BLaER1 (cell line): ENCODE data around the gene PFDN6.

Source experiments
- H3K27ac ChIP-seq: shearing (Covaris generic); formaldehyde crosslinking; 2 replicates; pipeline ENCODE4 v1.8.1; 2022
- H3K27me3 ChIP-seq: shearing (Covaris generic); formaldehyde crosslinking; 2 replicates; pipeline ENCODE4 v1.8.1; 2022
- H3K36me3 ChIP-seq: shearing (Covaris generic); formaldehyde crosslinking; 2 replicates; pipeline ENCODE4 v1.8.1; 2022
- H3K4me1 ChIP-seq: shearing (Covaris generic); formaldehyde crosslinking; 2 replicates; pipeline ENCODE4 v1.8.1; 2022
- H3K4me2 ChIP-seq: shearing (Covaris generic); formaldehyde crosslinking; 2 replicates; pipeline ENCODE4 v1.8.1; 2022
- H3K4me3 ChIP-seq: shearing (Covaris generic); formaldehyde crosslinking; 2 replicates; pipeline ENCODE4 v1.8.1; 2022
- H3K9ac ChIP-seq: shearing (Covaris generic); formaldehyde crosslinking; 2 replicates; pipeline ENCODE4 v1.8.1; 2022
- H3K9me3 ChIP-seq: shearing (Covaris generic); formaldehyde crosslinking; 2 replicates; pipeline ENCODE4 v1.8.1; 2022
- H4K20me1 ChIP-seq: shearing (Covaris generic); formaldehyde crosslinking; 2 replicates; pipeline ENCODE4 v1.8.1; 2022
- Cebpa-rat ChIP-seq: shearing (Covaris generic); IDR thresholded peaks from 2 replicates; pipeline ENCODE4 v1.8.1; 2022

The PFDN6 gene

DNA sequence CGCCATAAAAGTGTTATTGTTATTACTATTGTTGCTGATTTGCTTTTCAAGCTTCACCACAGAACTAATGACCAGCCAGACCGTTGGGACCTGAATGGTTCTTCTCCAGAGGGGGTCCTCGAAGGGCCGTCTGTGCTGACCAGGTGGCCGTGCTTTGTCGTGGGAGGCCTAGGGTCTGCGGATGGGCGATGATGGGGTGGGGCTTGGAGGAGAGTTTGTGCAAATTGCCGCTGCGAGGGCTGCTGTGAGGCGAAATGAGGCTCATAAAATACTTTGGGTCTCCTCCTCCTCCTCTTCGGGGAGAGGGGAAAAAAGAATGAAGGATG lies 34.2 kb downstream of the PFDN6 start:
- H3K4me2 ChIP-seq = peak overlapping the region; percentile 91
- H3K27me3 ChIP-seq = no peaks in the 10 kb centered on the region
- H4K20me1 ChIP-seq = peaks cover 36% of the 10 kb centered on the region
- peak overlapping the region; percentile 90 for H3K27ac ChIP-seq
- H3K36me3 ChIP-seq = peaks cover 27% of the 10 kb centered on the region
- H3K4me1 ChIP-seq = peaks cover 48% of the 10 kb centered on the region
- H3K9me3 ChIP-seq = no peaks in the 10 kb centered on the region
- no peak for TF ChIP-seq Cebpa-rat
- H3K9ac ChIP-seq = peak overlapping the region; percentile 92
- peak overlapping the region; percentile 84 for H3K4me3 ChIP-seq

DNA sequence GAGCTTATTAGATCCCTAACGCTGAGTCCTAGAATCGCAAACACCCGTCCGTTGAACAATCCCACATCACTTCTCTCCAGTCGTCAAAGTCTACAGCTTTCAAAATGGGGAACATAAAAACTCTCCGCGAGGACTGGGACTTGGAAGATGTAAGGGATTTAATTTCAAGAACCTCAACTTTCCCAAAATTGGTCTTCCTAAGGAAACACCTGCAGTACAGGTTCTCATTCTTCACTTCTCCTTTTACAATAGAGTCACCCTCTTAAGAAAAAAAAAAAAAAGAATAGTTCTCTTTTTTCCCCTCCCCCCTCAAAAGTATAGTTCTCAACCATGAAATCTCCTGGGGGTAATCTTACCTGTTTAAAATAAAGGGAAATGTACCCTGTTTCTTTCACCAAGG lies 34.7 kb downstream of the PFDN6 start:
- Histone ChIP-seq H3K4me2 (peak overlapping the region; percentile 91), H3K27ac (peak overlapping the region; percentile 90), H3K4me3 (peak overlapping the region; percentile 84), H3K27me3 (no peaks in the 10 kb centered on the region), H3K36me3 (peaks cover 22% of the 10 kb centered on the region), H4K20me1 (peaks cover 31% of the 10 kb centered on the region), H3K4me1 (peaks cover 43% of the 10 kb centered on the region), H3K9me3 (no peaks in the 10 kb centered on the region), H3K9ac (peak overlapping the region; percentile 92)
- TF ChIP-seq Cebpa-rat = no peak

DNA sequence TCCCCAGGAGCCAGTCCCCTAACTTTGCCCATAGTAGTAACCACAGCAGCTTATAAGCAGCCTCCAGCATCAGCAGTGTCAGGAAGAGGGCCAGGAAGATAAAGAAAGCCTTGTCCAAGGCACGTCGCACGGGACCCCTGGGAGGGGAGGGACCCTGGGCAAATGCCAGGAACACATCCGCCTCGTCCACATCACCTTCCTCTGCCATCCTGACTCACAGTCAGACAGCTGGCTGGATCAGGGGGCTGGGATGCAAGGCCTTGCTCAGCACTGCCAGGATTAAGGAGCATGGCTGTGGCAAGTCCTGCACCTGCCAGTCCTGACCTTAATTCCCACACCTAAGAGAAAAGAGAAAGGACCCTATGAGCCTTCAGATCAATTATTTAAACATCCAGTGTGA lies 39.7 kb downstream of the PFDN6 start:
- TF ChIP-seq Cebpa-rat = no peak
- no peak overlapping the region for H3K27ac ChIP-seq

DNA sequence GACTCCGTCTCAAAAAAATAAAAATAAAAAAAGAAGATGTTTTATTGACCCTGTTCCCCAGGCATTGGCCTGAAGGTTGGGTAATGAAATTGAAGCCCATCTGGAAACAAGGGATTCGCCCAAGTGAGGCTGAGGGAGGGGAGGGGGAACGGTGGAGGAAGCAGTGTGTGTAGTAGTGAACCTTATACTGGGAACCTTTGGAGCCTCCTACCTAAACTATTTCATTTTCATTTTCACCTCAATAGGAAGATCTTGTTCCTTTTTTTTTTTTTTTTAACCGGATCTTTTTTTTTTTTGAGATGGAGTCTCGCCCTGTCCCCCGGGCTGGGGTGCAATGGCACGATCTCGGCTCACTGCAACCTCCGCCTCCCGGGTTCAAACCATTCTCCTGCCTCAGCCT lies 41.3 kb downstream of the PFDN6 start:
- H3K9ac ChIP-seq = no peak overlapping the region
- H3K9me3 ChIP-seq = no peaks in the 10 kb centered on the region
- no peak overlapping the region for H3K4me3 ChIP-seq
- no peaks in the 10 kb centered on the region for H3K27me3 ChIP-seq
- no peak overlapping the region for H3K27ac ChIP-seq
- no peaks in the 10 kb centered on the region for H3K36me3 ChIP-seq
- H3K4me2 ChIP-seq = no peak overlapping the region
- no peak for TF ChIP-seq Cebpa-rat
- no peaks in the 10 kb centered on the region for H4K20me1 ChIP-seq
- H3K4me1 ChIP-seq = no peaks in the 10 kb centered on the region; the same call in 1 of the 2 replicates

More for the DNA sequence above, 39.7 kb downstream of the PFDN6 start:
- H3K9me3 ChIP-seq = no peaks in the 10 kb centered on the region
- H3K4me2 ChIP-seq = no peak overlapping the region
- H4K20me1 ChIP-seq = no peaks in the 10 kb centered on the region
- H3K27me3 ChIP-seq = no peaks in the 10 kb centered on the region
- no peaks in the 10 kb centered on the region for H3K36me3 ChIP-seq
- no peak overlapping the region for H3K4me3 ChIP-seq
- peaks cover 6% of the 10 kb centered on the region for H3K4me1 ChIP-seq
- H3K9ac ChIP-seq = no peak overlapping the region

DNA sequence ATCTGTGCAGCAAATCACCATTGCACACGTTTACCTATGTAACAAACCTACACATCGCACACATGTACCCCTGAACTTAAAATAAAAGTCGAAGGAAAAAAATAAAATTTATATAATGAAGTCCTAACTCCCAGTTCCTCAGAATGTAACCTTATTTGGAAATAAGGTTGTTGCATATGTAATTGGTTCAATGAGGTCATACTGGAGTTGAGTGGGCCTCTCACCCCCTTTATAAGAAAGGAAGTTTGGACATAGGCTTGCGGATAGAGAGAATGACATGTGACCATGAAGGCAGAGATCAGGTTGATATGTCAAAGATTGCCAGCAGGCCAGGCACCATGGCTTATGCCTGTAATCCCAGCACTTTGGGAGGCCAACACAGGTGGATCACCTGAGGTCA lies 44.3 kb downstream of the PFDN6 start:
- no peaks in the 10 kb centered on the region for H3K36me3 ChIP-seq
- no peak overlapping the region for H3K4me2 ChIP-seq
- no peaks in the 10 kb centered on the region for H3K9me3 ChIP-seq
- no peaks in the 10 kb centered on the region for H4K20me1 ChIP-seq
- H3K27me3 ChIP-seq = no peaks in the 10 kb centered on the region
- no peak overlapping the region for H3K9ac ChIP-seq
- H3K27ac ChIP-seq = no peak overlapping the region
- no peaks in the 10 kb centered on the region; the same call in 1 of the 2 replicates for H3K4me1 ChIP-seq
- no peak for TF ChIP-seq Cebpa-rat
- no peak overlapping the region for H3K4me3 ChIP-seq

DNA sequence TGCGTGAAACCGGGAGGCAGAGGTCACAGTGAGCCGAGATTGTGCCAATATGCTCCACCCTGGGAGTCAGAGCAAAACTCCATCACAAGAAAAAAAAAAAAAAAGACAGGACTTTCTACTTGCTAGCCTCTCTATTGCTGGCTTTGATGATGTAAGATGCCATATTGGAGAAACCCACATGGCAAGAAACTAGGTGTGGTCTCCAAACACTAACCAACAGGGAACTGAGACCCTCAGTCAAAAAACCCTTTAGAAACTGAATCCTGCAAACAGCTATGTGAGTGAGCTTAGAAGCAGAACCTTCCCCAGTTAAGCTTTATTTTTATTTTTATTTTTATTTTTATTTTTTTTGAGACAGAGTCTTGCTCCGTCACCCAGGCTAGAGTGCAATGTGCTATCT lies 46.5 kb downstream of the PFDN6 start:
- no peak overlapping the region for H3K4me2 ChIP-seq
- H3K27ac ChIP-seq = no peak overlapping the region
- no peak overlapping the region for H3K4me3 ChIP-seq
- H3K9ac ChIP-seq = no peak overlapping the region
- H4K20me1 ChIP-seq = no peaks in the 10 kb centered on the region
- H3K36me3 ChIP-seq = no peaks in the 10 kb centered on the region
- no peak for TF ChIP-seq Cebpa-rat
- H3K27me3 ChIP-seq = no peaks in the 10 kb centered on the region
- no peaks in the 10 kb centered on the region for H3K9me3 ChIP-seq
- no peaks in the 10 kb centered on the region; the same call in 1 of the 2 replicates for H3K4me1 ChIP-seq

DNA sequence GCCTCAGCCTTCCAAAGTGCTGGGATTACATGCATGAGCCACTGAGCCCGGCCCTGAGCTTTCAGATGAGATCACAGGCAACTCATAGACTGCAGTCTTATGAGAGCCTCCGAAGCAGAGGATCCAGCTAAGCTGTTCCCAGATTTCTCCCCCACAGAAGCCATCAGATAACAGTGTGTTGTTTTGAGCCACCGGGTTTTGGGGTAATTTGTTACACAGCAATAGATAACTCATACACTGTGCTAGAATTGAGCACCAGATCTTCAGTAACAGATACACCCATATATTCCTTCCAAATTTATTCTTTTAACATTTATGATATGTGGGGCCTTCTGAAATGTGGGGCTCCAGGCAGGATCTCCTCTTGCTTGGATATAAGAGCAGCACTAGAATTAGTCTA lies 47.1 kb downstream of the PFDN6 start:
- no peak overlapping the region for H3K9ac ChIP-seq
- H3K9me3 ChIP-seq = no peaks in the 10 kb centered on the region
- H3K4me1 ChIP-seq = no peaks in the 10 kb centered on the region; the same call in 1 of the 2 replicates
- no peak overlapping the region for H3K4me2 ChIP-seq
- no peak overlapping the region for H3K27ac ChIP-seq
- no peak for TF ChIP-seq Cebpa-rat
- no peaks in the 10 kb centered on the region for H3K27me3 ChIP-seq
- H4K20me1 ChIP-seq = no peaks in the 10 kb centered on the region
- no peaks in the 10 kb centered on the region for H3K36me3 ChIP-seq
- H3K4me3 ChIP-seq = no peak overlapping the region

DNA sequence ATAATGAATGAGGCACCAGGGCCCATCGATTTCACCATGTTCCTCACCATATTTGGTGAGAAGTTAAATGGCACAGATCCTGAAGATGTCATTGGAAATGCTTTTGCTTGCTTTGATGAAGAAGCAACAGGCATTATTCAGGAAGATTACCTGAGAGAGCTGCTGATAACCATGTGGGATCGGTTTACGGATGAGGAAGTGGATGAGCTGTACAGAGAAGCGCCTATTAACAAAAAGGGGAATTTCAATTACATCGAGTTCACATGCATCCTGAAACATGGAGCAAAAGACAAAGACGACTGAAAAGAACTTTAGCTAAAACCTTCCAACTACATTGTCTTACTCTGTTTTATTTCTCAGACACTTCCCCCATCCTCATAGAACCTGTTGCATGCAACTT lies 49.8 kb downstream of the PFDN6 start:
- no peak for TF ChIP-seq Cebpa-rat
- Histone ChIP-seq H3K27me3 (no peaks in the 10 kb centered on the region), H3K4me1 (peaks cover 10% of the 10 kb centered on the region), H3K4me3 (no peak overlapping the region), H3K27ac (no peak overlapping the region), H3K4me2 (no peak overlapping the region), H3K36me3 (no peaks in the 10 kb centered on the region), H3K9ac (no peak overlapping the region), H4K20me1 (no peaks in the 10 kb centered on the region), H3K9me3 (no peaks in the 10 kb centered on the region)
